HG02870 (cell line): ENCODE measurements around the gene LMCD1.

Source experiments
- ATAC-seq: cut with Tn5 transposase; IDR thresholded peaks from one replicate; pipeline ENCODE4 v1.9.1; 2021; ENCODE audit warnings: mild to moderate bottlenecking, moderate library complexity; ENCODE audit not compliant: unreplicated experiment

The LMCD1 gene

DNA sequence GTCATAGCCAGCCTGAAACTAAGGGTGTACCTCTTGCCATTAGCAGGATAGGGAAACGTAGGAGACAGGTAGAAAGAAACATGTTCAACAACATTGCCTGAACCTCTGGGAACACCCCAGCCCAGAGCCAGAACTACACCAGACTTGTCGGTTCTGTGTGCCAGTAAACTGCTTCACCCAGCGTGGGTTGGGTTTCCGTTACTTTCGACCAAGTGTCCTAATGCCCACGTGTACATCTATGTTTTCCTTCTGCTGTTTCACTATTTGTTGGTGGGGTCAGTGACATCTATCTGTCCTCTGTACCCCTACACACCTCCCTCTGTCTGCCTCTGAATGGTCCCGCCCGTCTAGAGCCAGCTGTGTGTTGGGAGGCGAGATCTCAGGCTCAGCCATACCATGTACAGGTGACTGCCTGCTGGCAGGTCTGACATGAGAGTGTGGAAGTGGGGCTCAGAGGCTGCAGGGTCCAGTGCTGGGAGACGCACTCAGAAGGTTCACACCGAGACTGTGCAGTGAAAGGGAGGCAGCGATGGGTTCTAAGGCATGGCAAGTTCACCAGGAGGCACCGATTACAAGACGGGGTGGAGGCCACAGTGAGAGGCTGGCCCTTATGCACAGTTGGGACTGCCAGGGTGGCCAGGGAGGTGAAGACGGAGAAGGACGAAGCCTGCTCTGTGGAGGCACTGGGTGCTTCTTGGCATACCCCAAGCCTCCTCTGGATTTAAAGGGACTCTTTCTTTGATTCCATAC is 106.6 kb downstream of the LMCD1 start:
- no peak for ATAC-seq

DNA sequence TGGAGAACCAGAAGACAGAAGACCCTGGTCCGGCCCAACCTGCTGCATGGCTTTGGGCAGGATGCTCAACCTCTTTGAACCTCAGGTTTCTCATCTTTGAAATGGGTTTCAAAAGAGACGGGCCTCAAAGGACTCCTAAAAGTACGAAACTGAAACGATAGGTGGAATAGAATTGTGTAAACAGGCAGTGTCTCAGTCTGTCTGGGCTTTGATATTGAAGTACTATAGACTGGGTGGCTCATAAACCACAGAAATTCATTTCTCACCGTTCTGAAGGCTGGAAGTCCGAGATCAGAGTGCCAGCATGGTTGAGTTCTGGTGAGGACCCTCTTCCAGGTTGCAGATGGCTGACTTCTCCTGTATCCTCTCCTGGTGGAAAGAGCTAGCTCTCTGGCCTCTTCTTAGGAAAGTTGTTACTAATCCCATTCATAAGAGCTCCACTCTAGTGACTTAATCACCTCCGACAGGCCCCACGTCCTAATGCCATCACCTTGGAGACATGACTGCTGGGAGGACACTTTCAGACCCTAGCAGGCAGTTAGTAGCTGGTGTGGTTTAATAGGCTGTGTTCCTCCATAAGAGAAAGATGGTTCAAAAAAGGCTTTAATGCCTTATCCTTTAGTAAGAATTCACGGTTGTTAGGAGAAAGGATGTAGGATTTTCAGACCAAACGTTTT is 107.3 kb downstream of the LMCD1 start:
- ATAC-seq, result no peak

DNA sequence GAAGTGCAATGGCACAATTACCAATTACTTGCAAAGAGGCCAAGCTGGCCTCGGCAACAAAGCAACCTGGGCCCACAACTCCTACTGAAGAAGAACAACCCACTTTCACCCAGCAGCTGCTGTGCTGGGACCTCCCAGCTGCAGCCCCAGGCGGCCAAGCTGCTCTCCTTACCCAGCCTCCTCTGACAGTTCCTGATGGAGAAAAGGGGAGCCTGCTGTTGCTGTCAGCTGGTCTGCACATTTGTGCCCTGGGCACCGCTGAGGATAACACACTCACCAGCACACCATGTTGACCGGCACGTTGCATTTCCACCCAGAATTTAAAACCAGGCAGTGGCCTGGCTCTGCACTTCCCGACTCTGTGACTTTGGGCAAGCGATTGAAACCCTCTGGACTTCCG is 109.3 kb downstream of the LMCD1 start:
- ATAC-seq, result no peak

DNA sequence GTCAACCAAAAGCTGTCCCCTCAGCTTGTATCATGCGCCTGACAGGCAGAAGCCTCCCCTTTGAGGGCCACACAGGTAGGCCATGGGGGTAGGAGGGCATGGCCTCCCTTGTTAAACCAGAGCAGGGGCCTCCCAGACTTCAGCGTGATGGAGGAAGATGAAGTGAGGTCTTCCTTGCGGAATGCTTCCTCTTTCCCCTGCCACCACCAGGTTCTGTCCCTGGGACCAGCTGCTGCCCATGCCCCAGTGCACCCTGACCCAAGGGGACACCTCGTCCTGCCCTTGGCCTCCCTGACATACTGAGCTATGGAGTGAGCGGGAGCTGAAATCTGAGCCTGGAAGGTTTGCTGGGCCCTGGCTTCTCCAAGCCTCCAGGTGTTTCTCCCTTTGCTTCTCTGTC is 116.3 kb downstream of the LMCD1 start:
- no peak for ATAC-seq

DNA sequence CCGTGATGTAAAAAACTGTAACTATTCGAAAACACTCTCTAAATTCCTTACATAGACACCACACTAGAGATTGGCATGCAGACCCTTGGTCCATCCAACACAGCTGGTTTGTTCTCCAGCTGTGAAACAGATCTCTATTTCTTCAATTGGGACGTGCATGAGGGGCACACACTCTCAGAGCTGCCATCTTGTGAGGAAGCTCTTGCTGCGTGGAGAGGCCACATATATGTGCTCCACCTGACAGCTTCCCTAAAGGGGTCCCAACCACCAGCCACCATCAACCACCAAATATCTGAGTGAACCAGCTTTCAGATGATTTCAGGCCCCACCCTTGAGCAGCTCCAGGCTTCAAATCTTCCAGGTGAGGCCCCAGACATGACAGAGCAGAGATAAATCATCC is 117.3 kb downstream of the LMCD1 start:
- no peak for ATAC-seq

DNA sequence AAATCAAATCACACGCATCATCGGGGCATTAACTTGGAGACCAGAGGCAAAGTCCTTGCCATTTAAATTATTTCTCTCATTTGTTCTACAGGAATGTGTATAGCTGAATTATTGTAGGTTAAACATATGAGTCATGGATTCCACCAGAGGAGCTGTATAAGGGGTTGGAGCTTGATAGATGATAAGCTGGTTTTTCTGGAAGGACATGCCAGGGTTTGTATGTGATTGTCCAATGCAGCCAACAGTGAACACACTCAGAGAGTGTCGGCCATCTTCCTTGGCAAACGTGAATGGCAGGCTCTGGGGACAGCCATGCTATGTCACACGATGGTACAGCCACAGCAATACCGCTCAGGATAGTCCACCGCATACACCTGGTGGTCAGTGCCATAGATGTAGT is 117.9 kb downstream of the LMCD1 start:
- ATAC-seq, result no peak

DNA sequence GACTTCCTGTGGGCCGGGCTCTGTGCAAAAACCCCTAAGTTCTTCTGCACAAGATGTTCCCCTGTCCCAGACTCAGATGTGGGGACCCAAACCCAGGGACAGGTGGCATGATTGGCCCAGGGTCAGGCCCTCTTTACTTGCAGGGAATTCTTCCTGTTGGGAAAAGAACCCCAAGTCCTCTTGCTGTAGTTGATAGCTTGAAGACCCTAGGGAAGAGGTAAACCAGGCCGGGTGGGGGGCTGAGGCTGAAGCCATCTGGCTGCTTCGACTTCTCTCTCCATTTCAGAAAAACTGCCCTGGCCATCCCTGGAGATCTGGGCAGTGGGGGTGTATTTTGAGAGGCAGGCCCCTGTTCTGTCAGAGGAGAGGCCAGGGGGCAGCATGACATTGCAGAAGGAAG is 119.5 kb downstream of the LMCD1 start:
- ATAC-seq, result no peak

DNA sequence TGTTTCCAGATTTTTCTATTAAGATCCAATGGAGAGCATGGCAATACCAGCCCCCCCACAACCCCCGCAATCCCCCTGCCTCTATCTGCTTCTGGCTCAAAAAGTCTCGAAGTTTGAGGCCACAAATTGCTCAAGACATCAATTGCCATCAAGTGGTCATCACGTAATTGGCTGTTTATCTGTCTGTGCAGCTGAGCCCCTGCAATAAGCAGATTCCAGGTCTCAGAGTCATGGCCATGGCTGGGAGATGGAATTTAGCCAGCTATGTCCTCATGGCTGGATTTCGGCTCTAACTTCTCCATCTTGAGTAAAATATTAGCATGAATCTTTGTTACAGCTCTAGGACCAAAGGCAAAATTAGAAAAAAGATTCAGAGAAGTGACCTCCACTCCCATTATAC is 120.2 kb downstream of the LMCD1 start:
- ATAC-seq, result no peak

DNA sequence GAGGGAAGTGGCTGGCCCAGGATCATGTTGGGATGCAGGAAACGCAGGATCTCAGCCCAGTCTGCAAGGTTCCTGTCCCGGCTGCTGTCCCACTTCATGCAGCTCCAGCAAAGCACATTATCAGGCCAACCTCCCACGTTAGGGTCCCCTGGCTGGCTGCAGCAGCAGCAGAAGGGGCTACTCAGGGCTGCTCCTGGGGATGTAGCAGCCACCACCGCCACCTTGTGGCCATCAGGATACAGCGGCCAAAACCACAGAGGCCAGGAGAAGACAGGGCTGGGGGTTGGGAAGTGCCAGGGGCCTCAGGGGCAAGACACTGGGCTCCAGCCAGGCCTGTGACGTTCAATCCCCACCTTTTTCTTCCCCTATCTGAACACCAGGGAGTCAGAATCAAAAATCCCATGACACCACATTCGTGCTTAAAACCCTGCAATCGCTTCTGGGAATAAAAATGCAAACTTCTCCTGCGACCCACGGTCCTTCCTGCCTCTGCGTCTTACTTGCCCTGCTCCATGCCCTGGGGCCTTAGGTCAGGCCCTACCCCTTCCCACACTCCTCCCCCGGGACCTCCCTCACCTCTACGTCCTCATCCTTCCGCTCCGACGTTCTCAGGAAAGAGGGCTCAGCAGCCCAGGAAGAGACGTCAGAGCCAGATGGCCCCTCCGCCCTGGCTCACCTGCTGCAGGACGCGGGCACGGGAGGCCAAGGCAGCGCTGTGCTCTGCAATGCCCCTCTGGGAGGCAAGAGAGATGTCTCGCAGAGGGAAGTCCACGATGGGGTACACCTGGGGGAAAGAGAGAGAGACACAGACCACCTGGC is 121.5 kb downstream of the LMCD1 start:
- peak; percentile 87 for ATAC-seq

DNA sequence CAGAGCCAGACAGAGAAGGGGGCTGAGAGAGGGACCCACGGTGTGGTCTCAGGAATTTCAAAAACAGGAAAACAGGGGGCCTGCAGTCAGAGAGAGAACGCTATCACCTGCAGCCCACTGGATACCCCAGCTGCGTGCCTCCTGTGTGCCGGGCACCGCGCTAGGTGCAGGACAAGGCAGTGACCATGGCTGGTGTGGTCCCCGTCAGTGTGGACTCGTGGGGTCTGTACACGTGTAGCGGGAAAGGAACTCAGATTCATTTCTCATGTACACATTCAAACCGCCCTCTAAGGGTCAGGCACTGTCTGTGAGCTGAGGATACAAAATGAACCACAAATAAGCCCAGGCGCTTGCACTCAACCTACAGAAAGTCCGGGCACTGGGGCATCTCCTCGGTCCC is 122.1 kb downstream of the LMCD1 start:
- no peak for ATAC-seq
